Nephron (organoid): ENCODE measurements around the gene GPR37L1.

ENCODE experiments used
- H3K27ac Mint-ChIP-seq, 3 experiments: 2 replicates each; pipeline ENCODE4 v1.8.0; 2020; ENCODE audit warnings: mixed read lengths in 3 of 3, mild to moderate bottlenecking in 2 of 3, moderate library complexity in 1 of 3
- H3K27me3 Mint-ChIP-seq: 2 replicates; pipeline ENCODE4 v1.8.0; 2021; ENCODE audit warnings: low read depth, mild to moderate bottlenecking, moderate library complexity, mixed read lengths
- H3K36me3 Mint-ChIP-seq: 2 replicates; pipeline ENCODE4 v1.8.0; 2020; ENCODE audit warnings: low read depth, mixed read lengths
- H3K4me1 Mint-ChIP-seq: 2 replicates; pipeline ENCODE4 v1.8.0; 2020; ENCODE audit warnings: mixed read lengths
- H3K4me3 Mint-ChIP-seq, 3 experiments: 2 replicates each; pipeline ENCODE4 v1.8.0; 2020; ENCODE audit warnings: mild to moderate bottlenecking in 3 of 3, mixed read lengths in 3 of 3, moderate library complexity in 2 of 3
- H3K9me3 Mint-ChIP-seq: 2 replicates; pipeline ENCODE4 v1.8.0; 2020; ENCODE audit warnings: mixed read lengths
- TF ChIP-seq, protein P1 (sequence below), 3 experiments: fragments of 200-600 bp; sonication (generic); IDR thresholded peaks; one replicate each; pipeline ENCODE4 v1.5.0; 2021; ENCODE audit warnings: antibody characterized with exemption in 3 of 3; ENCODE audit not compliant: unreplicated experiment in 3 of 3

GPR37L1 gene

DNA sequence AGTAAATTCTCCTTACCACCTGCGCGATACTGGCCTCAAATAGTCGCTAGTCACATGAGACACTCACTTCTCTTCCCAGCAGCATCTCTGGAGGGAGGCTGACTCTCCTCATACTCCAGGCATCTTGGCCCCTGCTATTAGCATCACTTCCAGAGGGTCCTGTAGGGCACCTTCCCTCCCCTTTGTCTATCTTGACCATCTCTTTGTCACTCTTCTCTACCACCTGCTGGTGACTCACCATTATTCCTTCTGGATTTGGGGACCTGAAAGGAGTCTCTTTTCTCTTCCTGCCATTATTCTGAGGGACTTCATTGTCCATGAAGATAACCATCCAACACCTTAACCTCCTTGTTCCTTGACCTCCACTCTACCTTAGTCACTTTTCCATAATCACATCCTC, 31.7 kb upstream of the GPR37L1 start:
- H3K36me3 Mint-ChIP-seq, result no peaks in the 10 kb centered on the region
- peaks cover 20% of the 10 kb centered on the region for H3K27me3 Mint-ChIP-seq
- H3K9me3 Mint-ChIP-seq, result no peaks in the 10 kb centered on the region
- H3K27ac Mint-ChIP-seq, result peak overlapping the region in 1 of 3 experiments; percentile 16
- peaks cover 9% of the 10 kb centered on the region for H3K4me1 Mint-ChIP-seq
- TF ChIP-seq, protein P1, sequence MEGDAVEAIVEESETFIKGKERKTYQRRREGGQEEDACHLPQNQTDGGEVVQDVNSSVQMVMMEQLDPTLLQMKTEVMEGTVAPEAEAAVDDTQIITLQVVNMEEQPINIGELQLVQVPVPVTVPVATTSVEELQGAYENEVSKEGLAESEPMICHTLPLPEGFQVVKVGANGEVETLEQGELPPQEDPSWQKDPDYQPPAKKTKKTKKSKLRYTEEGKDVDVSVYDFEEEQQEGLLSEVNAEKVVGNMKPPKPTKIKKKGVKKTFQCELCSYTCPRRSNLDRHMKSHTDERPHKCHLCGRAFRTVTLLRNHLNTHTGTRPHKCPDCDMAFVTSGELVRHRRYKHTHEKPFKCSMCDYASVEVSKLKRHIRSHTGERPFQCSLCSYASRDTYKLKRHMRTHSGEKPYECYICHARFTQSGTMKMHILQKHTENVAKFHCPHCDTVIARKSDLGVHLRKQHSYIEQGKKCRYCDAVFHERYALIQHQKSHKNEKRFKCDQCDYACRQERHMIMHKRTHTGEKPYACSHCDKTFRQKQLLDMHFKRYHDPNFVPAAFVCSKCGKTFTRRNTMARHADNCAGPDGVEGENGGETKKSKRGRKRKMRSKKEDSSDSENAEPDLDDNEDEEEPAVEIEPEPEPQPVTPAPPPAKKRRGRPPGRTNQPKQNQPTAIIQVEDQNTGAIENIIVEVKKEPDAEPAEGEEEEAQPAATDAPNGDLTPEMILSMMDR (IDR thresholded peaks at IDR 0.05; ENCODE audit: unreplicated experiment in 3 of 3), result no peak
- H3K4me3 Mint-ChIP-seq, result no peak overlapping the region

DNA sequence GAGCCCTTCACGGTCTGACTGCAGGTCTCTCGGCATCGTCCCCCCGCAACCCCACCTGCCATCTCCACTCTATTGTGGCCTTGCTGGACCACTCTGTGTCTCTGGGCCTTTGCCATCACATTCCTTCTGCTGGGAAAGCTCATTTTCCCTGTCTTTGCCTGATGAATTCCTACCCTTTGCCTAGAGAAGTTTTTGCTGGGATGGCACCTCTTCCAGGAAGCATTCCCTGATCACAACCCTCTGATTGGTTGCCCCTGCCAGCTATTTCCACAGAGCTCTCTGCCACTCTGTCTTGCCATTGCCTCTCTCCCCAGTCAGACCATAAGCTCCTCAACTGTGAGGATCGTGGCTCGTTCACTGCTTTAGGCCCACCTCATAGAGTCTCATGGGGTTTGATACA, 28.9 kb upstream of the GPR37L1 start:
- Mint-ChIP-seq H3K27ac (no peak overlapping the region), H3K36me3 (no peaks in the 10 kb centered on the region), H3K4me1 (no peaks in the 10 kb centered on the region), H3K27me3 (peaks cover 14% of the 10 kb centered on the region), H3K9me3 (no peaks in the 10 kb centered on the region), H3K4me3 (no peak overlapping the region)
- TF ChIP-seq, protein P1 (IDR thresholded peaks at IDR 0.05; ENCODE audit: unreplicated experiment in 3 of 3), result no peak

DNA sequence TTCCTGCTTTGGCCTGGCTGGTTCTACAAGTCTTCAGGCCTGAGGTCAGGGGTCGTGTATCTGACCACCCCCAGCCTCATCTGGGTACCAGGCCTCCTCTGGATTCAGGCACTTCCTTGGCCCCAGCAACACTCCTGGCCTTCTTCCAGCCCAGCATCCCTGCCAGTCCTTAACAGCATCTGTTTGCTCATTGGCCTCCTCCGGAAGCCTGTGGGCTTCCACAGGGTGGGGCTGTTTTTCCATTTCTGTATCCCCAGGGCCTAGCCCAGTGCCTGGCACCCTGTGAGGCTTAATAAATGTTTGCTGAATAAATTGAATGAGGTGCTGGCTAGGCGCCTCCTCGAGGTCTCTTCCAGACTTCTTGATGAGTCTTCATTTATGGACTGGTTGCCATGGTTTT, 21.5 kb upstream of the GPR37L1 start:
- Mint-ChIP-seq H3K4me3 (no peak overlapping the region), H3K27me3 (peaks cover 3% of the 10 kb centered on the region), H3K36me3 (no peaks in the 10 kb centered on the region), H3K27ac (no peak overlapping the region), H3K4me1 (peaks cover 6% of the 10 kb centered on the region), H3K9me3 (no peaks in the 10 kb centered on the region)
- TF ChIP-seq, protein P1 (IDR thresholded peaks at IDR 0.05; ENCODE audit: unreplicated experiment in 3 of 3), result no peak

DNA sequence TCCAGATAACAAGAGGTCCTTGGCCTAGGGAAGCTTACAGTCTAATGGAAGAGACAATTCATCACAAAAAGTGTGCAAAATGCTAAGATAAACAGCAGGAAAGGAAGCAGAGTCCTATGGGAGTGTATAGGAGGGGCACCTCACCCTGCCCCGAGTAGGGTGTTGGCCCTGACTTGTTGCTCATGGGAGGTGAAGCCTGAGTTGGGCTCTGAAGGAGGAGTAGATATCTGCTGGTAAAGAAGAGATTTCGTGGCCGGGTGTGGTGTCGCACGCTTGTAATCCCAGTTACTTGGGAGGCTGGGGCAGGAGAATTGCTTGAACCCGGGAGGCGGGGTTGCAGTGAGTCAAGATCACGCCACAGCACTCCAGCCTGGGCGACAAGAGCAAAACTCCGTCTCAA, 18.6 kb upstream of the GPR37L1 start:
- no peaks in the 10 kb centered on the region for H3K9me3 Mint-ChIP-seq
- no peaks in the 10 kb centered on the region for H3K36me3 Mint-ChIP-seq
- no peak overlapping the region for H3K27ac Mint-ChIP-seq
- no peak overlapping the region for H3K4me3 Mint-ChIP-seq
- no peaks in the 10 kb centered on the region for H3K27me3 Mint-ChIP-seq
- peaks cover 13% of the 10 kb centered on the region for H3K4me1 Mint-ChIP-seq
- TF ChIP-seq, protein P1 (IDR thresholded peaks at IDR 0.05; ENCODE audit: unreplicated experiment in 3 of 3), result no peak

DNA sequence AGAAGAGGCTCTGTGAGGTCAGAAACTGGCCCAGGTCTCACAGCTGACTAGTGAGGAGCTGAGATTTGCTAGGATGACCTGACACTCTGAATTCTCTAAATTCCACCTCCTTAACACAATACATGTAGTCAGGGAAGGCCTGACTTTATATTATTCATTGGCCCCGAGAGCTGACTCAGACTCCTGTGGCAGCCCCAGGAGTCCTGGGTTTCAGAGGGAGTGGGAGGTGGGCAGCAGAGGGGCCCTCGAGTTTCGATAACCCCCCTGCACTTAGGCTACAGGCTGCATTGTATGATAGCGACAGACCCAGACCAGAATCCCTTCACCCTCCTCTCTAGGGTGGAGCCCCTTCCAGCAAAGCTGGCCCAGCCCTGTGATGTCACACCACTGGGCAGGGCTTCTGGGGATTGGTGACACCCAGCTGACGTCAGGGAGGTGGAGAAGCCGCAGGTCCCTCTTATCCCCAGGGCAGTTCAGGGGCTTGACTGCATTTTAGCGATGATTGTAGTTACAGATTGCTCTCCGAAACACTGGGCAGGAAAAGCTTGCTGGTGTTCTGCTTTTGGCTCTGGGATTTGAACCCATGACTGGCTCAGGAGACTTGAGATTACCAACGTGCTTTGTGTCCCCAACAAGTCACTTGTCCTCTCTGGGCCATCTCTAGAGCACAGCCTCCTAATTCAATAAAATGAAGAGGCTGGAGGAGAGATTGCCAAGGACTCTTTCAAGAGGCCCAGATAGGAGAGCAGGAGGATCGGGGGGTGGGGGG, 17.0 kb upstream of the GPR37L1 start:
- peak overlapping the region; percentile 25 to 68 (median 32) for H3K27ac Mint-ChIP-seq
- TF ChIP-seq, protein P1 (IDR thresholded peaks at IDR 0.05; ENCODE audit: unreplicated experiment in 3 of 3), result no peak

More for the DNA sequence above, 17.0 kb upstream of the GPR37L1 start:
- Mint-ChIP-seq H3K36me3 (no peaks in the 10 kb centered on the region), H3K27me3 (no peaks in the 10 kb centered on the region), H3K4me3 (no peak overlapping the region), H3K4me1 (peaks cover 13% of the 10 kb centered on the region), H3K9me3 (no peaks in the 10 kb centered on the region)
